DOHH2 (cell line): ENCODE data around the gene DHFR2.

Source experiments
- H3F3A ChIP-seq: fragments of 200-600 bp; sonication (generic), shearing (Covaris generic); 2 replicates; pipeline ENCODE4 v1.6.0; 2016; ENCODE audit warnings: antibody characterized with exemption, mild to moderate bottlenecking; ENCODE audit not compliant: control insufficient read depth, insufficient read depth
- H3K27ac ChIP-seq: fragments of 200-600 bp; sonication (generic); 2 replicates; pipeline ENCODE4 v1.5.1; 2014; ENCODE audit warnings: low read depth, mild to moderate bottlenecking, low read length, moderate library complexity
- H3K27me3 ChIP-seq: fragments of 200-600 bp; sonication (generic); 2 replicates; pipeline ENCODE4 v1.6.1; 2014; ENCODE audit warnings: mild to moderate bottlenecking, low read length, mixed read lengths; ENCODE audit not compliant: control insufficient read depth
- H3K36me3 ChIP-seq: fragments of 200-600 bp; sonication (generic); 2 replicates; pipeline ENCODE4 v1.6.1; 2014; ENCODE audit warnings: mild to moderate bottlenecking, low read length, moderate library complexity, mixed read lengths; ENCODE audit not compliant: control insufficient read depth
- H3K4me1 ChIP-seq: fragments of 200-600 bp; sonication (generic); 2 replicates; pipeline ENCODE4 v1.6.1; 2014; ENCODE audit warnings: mild to moderate bottlenecking, low read length, mixed read lengths; ENCODE audit not compliant: control insufficient read depth
- H3K4me2 ChIP-seq: fragments of 200-600 bp; sonication (generic); 2 replicates; pipeline ENCODE4 v1.6.0; 2014; ENCODE audit warnings: mild to moderate bottlenecking, low read length, moderate library complexity
- H3K4me3 ChIP-seq: fragments of 200-600 bp; sonication (generic); 2 replicates; pipeline ENCODE4 v1.5.1; 2014; ENCODE audit warnings: mild to moderate bottlenecking, low read length, mixed read lengths
- H3K79me2 ChIP-seq: fragments of 200-600 bp; sonication (generic); 2 replicates; pipeline ENCODE4 v1.6.1; 2014; ENCODE audit warnings: mild to moderate bottlenecking, low read length, mixed read lengths; ENCODE audit not compliant: control insufficient read depth
- H3K9me2 ChIP-seq: fragments of 200-600 bp; sonication (generic); replicated peaks from 2 replicates; pipeline ENCODE4 v1.6.1; 2014; ENCODE audit warnings: mild to moderate bottlenecking, low read length, mixed read lengths; ENCODE audit not compliant: control insufficient read depth
- H3K9me3 ChIP-seq: fragments of 200-600 bp; sonication (generic); 2 replicates; pipeline ENCODE4 v1.6.1; 2014; ENCODE audit warnings: antibody characterized with exemption, low read length, mixed read lengths; ENCODE audit not compliant: control insufficient read depth, insufficient read depth
- H4K20me1 ChIP-seq: fragments of 200-600 bp; sonication (generic); 2 replicates; pipeline ENCODE4 v1.6.0; 2014; ENCODE audit warnings: low read depth, mild to moderate bottlenecking, antibody characterized with exemption, low read length, moderate library complexity; ENCODE audit not compliant: control insufficient read depth, insufficient read depth
- EZH2phosphoT487 ChIP-seq: fragments of 200-600 bp; sonication (generic); IDR thresholded peaks from 2 replicates; pipeline ENCODE4 v1.6.1; 2017; ENCODE audit warnings: borderline replicate concordance, mild to moderate bottlenecking, antibody characterized with exemption, low read length, moderate library complexity, mixed read lengths
- TF ChIP-seq, protein P1 (sequence below): fragments of 200-600 bp; sonication (generic); IDR thresholded peaks from one replicate; pipeline ENCODE4 v1.5.1; 2014; ENCODE audit warnings: antibody characterized with exemption, mild to moderate bottlenecking, low read depth, low read length; ENCODE audit not compliant: poor library complexity, severe bottlenecking

Gene DHFR2

GRCh38 chr3:94071713-94072284 lies 9.1 kb upstream of the DHFR2 start:
- H4K20me1 ChIP-seq, result no peaks in the 10 kb centered on the region
- no peaks in the 10 kb centered on the region; the same call in 1 of the 2 replicates for H3K9me3 ChIP-seq
- no peak overlapping the region for H3K4me2 ChIP-seq
- H3K27me3 ChIP-seq, result no peaks in the 10 kb centered on the region
- TF ChIP-seq EZH2phosphoT487, result no peak
- TF ChIP-seq, protein P1, sequence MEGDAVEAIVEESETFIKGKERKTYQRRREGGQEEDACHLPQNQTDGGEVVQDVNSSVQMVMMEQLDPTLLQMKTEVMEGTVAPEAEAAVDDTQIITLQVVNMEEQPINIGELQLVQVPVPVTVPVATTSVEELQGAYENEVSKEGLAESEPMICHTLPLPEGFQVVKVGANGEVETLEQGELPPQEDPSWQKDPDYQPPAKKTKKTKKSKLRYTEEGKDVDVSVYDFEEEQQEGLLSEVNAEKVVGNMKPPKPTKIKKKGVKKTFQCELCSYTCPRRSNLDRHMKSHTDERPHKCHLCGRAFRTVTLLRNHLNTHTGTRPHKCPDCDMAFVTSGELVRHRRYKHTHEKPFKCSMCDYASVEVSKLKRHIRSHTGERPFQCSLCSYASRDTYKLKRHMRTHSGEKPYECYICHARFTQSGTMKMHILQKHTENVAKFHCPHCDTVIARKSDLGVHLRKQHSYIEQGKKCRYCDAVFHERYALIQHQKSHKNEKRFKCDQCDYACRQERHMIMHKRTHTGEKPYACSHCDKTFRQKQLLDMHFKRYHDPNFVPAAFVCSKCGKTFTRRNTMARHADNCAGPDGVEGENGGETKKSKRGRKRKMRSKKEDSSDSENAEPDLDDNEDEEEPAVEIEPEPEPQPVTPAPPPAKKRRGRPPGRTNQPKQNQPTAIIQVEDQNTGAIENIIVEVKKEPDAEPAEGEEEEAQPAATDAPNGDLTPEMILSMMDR, result no peak
- peaks cover 11% of the 10 kb centered on the region for H3K79me2 ChIP-seq
- no peaks in the 10 kb centered on the region for H3K9me2 ChIP-seq
- H3F3A ChIP-seq, result 0 out of 2 replicates have a peak, but pooled peaks cover 2% of the 10 kb centered on the region
- H3K27ac ChIP-seq, result no peak overlapping the region
- peaks cover 4% of the 10 kb centered on the region for H3K4me1 ChIP-seq
- H3K4me3 ChIP-seq, result no peak overlapping the region
- H3K36me3 ChIP-seq, result peaks cover 27% of the 10 kb centered on the region

GRCh38 chr3:94070341-94070911 lies 7.7 kb upstream of the DHFR2 start:
- no peaks in the 10 kb centered on the region; the same call in 1 of the 2 replicates for H3K9me3 ChIP-seq
- H3K4me1 ChIP-seq, result peaks cover 14% of the 10 kb centered on the region
- no peak overlapping the region for H3K4me3 ChIP-seq
- TF ChIP-seq, protein P1, result no peak
- TF ChIP-seq EZH2phosphoT487, result no peak
- H3K79me2 ChIP-seq, result peaks cover 21% of the 10 kb centered on the region
- H3K9me2 ChIP-seq, result no peaks in the 10 kb centered on the region
- 0 out of 2 replicates have a peak, but pooled peaks cover 2% of the 10 kb centered on the region for H3F3A ChIP-seq
- H3K27ac ChIP-seq, result no peak overlapping the region
- H3K36me3 ChIP-seq, result peaks cover 36% of the 10 kb centered on the region
- no peak overlapping the region for H3K4me2 ChIP-seq
- no peaks in the 10 kb centered on the region for H3K27me3 ChIP-seq
- no peaks in the 10 kb centered on the region for H4K20me1 ChIP-seq

DNA sequence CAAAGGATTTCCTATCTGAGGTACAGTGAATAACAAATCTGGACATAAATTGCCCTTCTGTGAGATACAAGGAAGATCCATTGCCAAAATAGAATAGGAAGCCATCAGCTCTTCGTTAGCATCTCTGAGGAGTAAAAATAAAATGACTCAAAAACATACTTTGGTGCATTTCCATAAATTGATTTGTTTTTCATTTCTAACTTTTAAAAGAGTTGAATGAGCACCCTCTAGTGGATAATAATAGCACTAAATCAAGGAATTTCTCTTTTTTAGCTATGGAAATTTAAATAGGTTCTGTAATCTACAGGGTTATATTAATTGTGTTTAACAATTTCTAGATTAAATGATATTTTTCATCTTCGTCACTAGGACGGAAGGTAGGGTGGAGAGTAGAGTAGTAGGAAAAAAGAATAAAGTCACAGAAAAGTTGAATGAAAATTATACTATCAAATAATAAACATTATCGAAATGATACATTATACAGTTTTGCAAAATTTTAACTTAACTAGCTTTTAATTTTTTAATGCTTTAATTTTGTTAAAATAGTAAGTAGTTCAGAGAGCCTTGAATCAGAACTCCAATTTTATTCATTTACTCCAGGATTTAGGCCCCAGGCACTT lies 6.6 kb upstream of the DHFR2 start:
- Histone ChIP-seq H3K4me3 (no peak overlapping the region), H3K9me2 (no peaks in the 10 kb centered on the region), H3K27me3 (no peaks in the 10 kb centered on the region), H3K36me3 (peaks cover 40% of the 10 kb centered on the region), H3K4me2 (no peak overlapping the region), H3K9me3 (no peaks in the 10 kb centered on the region; the same call in 1 of the 2 replicates), H4K20me1 (no peaks in the 10 kb centered on the region), H3K79me2 (peaks cover 31% of the 10 kb centered on the region), H3F3A (0 out of 2 replicates have a peak, but pooled peaks cover 2% of the 10 kb centered on the region), H3K4me1 (peaks cover 25% of the 10 kb centered on the region), H3K27ac (no peak overlapping the region)
- no peak for TF ChIP-seq EZH2phosphoT487
- TF ChIP-seq, protein P1, result peak; percentile 64
